Erythroblast (primary cell): ENCODE measurements around the gene CD300LB.

Experiments used
- GATA1 ChIP-seq: IDR thresholded peaks from 2 replicates; pipeline ENCODE4 v1.6.1; 2011; ENCODE audit warnings: low read depth, mild to moderate bottlenecking, control low read depth, low read length, moderate library complexity
- POLR2A ChIP-seq: IDR thresholded peaks from 2 replicates; pipeline ENCODE4 v1.6.1; 2011; ENCODE audit warnings: mild to moderate bottlenecking, low read length

DNA sequence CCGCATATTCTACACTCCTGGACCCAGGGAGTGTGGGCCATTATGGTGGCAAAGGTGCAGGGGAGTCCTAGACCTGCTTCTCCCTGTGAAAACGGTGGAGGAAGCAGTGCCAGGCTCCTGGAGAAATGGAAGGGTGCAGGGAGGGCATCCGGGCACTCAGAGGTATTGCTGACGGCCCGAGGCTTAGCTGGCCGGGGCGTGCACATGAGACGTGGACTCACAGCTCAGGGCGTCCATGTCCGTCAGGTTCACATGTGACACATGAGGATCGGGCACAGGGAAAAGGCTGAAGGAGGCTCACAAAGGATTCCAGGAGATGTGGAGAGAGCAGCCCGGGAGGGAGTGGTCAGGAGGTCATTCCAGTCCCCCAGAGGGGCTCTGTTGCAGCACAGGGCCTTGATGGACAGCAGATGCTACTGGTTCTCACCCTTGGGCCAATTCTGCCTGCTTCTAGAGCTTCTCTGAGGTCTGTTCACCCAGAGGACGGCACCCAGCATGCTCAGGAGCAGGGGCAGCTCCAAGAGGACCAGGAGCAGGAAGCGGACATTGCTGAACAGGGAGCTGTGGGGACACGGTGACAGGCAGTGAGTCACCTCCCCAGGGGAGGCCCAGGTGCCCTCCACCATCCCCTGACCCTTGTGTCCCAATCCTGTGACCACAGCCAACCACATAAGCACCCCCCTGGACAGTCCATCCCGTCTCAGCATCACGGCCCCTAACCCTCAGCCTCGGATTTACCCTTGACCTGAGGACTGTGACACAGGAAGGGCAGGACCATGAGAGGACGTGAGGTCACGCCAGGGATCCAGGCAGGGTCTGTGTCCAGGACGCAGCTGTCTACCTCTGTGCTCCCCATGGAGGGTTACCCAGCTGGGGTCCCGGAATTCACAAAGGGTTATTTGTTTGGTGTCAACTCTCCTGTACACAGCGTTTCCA, 10.2 kb upstream of the CD300LB start:
- no peak for TF ChIP-seq POLR2A
- TF ChIP-seq GATA1 = no peak
